ENCODE results near the gene SNAI3.

DNA sequence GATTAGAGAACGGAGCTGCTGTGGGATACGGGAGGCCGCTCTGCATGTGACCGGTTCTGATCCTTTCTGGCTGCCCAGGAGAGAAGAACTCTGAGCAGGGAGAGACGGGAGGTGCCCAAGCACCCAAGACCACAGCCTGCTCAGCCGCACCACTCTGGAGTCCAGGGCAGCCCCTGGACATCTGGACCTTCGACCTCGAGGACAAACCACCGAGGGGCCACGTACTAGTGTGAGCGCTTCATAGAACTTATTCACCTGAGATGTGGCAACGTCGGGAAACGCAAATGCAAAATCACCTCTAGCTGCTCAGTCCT, 14.0 kb upstream of the SNAI3 start:
- no peak for TF ChIP-seq POLR2A (IDR thresholded peaks at IDR 0.05; ENCODE audit: control extremely low read depth in 1 of 2, low read depth in 2 of 2, low read length in 2 of 2)
- TF ChIP-seq TAF1 (IDR thresholded peaks at IDR 0.05; ENCODE audit: low read depth, low read length), result no peak
- TF ChIP-seq GTF2F1 (IDR thresholded peaks at IDR 0.05; ENCODE audit: borderline replicate concordance, low read depth, low read length), result no peak
- TF ChIP-seq, protein P1, sequence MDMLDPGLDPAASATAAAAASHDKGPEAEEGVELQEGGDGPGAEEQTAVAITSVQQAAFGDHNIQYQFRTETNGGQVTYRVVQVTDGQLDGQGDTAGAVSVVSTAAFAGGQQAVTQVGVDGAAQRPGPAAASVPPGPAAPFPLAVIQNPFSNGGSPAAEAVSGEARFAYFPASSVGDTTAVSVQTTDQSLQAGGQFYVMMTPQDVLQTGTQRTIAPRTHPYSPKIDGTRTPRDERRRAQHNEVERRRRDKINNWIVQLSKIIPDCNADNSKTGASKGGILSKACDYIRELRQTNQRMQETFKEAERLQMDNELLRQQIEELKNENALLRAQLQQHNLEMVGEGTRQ (IDR thresholded peaks at IDR 0.05; ENCODE audit: low read length), result no peak

Measured in H1 (cell line).